Right cardiac atrium (tissue), 5 donors: ENCODE data around the gene ZNF785. TPM values are rescaled to one million over a fixed set of nuclear protein-coding genes. Genes with fewer than 3 reads are reported as not detected.
A peak's percentile ranks its signal among the peaks of the same experiment; 100 is the strongest.
"Not testable (repeated sequence)": the region's sequence is repeated elsewhere in the genome, so short reads cannot be mapped to it uniquely, and the experiment has no call there.

Source experiments
- ATAC-seq, 2 donors: fragments of 200-7000 bp; cut with Tn5 transposase; one replicate each; pipeline versions ENCODE4 v1.8.0 to v1.9.1; 2020; ENCODE audit warnings: moderate library complexity in 2 of 2, mild to moderate bottlenecking in 1 of 2
- DNase-seq, 3 donors: peaks; one replicate each; pipeline ENCODE4 v3.0.0-alpha.2; 2020
- H3K27ac ChIP-seq: one replicate; pipeline ENCODE4 v1.5.1; 2013; ENCODE audit warnings: mild to moderate bottlenecking, low read length, control low read depth, moderate library complexity
- H3K27me3 ChIP-seq: one replicate; pipeline ENCODE4 v1.6.1; 2013; ENCODE audit not compliant: control insufficient read depth, insufficient read depth
- H3K4me1 ChIP-seq: one replicate; pipeline ENCODE4 v1.6.1; 2013; ENCODE audit warnings: low read length; ENCODE audit not compliant: control insufficient read depth, insufficient read depth
- H3K4me3 ChIP-seq: one replicate; pipeline ENCODE4 v1.5.1; 2013; ENCODE audit warnings: low read length, control low read depth
- H3K9me3 ChIP-seq: one replicate; pipeline ENCODE4 v1.6.1; 2013; ENCODE audit warnings: low read length; ENCODE audit not compliant: control insufficient read depth
- WGBS: extraction: QIAGEN DNeasy Blood & Tissue Kit; methylation state at CpG from one replicate; pipeline ENCODE4 v1.1.7; 2013; 5-methylcytosine and 5-hydroxymethylcytosine counted together
- intact Hi-C, 4 donors: fragments of 100-400 bp; cut with DNase I; formaldehyde crosslinking; loops; one replicate each; pipeline versions ENCODE4 v1.11.0 to v1.14.0; 2022 to 2023
- polyA plus RNA-seq: library from polyadenylated mRNA; stranded (reverse); fragments of 200-250 nt; gene quantifications from one replicate; pipeline ENCODE4 v1.2.3, GENCODE V29; 2013
- total RNA-seq, 4 donors: library from RNA; stranded (reverse); fragmentation: NEBNext Ultra II Directional; extraction: Animal tissue kit (Norgen Biotek cat#: 25700); gene quantifications; one replicate each; pipeline ENCODE4 v1.2.1, GENCODE V29; 2021
- donor health status: healthy with polysubstance abuse.
- donor health status: DM: no; HTN: yes; CAD: no.
- donor health status: DM: no; HTN: no; CAD: no.
- donor health status: DM: no; HTN: yes; CAD: no; lungs with severe emphysema.
- donor health status: DM: yes; HTN: yes; CAD: no.

The ZNF785 gene
- total and polyA plus RNA-seq, 5 donors, result 4.3 to 9.7 (median 9.0) TPM

DNA sequence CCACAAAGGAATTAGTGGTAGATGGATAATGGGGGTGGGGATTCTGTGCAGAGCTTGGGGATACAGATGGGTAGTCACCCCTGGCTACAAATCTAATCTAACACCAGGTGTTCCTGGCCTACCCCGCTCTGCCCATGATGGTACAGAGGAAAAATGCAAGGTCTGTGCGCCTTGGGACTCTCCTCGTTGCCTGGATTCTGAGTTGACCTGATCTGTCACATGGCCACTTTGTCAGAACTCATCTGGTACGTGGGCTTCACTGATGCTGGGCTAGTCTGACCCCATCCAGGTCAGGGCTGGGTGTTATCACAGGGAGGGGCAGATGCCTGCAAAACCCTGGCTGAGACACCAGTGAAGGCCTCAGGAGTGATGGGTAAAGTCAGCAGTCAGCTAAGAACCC lies 32.5 kb downstream of the ZNF785 start:
- no peak overlapping the region for H3K4me3 ChIP-seq
- ATAC-seq, result no peak
- peak overlapping the region; percentile 23 for H3K27ac ChIP-seq
- peaks cover 8% of the 10 kb centered on the region for H3K4me1 ChIP-seq
- no peaks in the 10 kb centered on the region for H3K9me3 ChIP-seq
- DNase-seq, result peak in 1 of 3 donors; percentile 21
- no peaks in the 10 kb centered on the region for H3K27me3 ChIP-seq
- intact Hi-C loops, result no loop called here
- WGBS, result 73% methylated on average over 4 of the region's 4 CpGs

- ATAC-seq, result no peak
- peaks cover 7% of the 10 kb centered on the region for H3K4me1 ChIP-seq
- no peak overlapping the region for H3K27ac ChIP-seq
- 69% methylated on average over 3 of the region's 3 CpGs for WGBS
- no peaks in the 10 kb centered on the region for H3K27me3 ChIP-seq
- no peaks in the 10 kb centered on the region for H3K9me3 ChIP-seq
- peak in 1 of 3 donors; percentile 49 for DNase-seq
- intact Hi-C loops, result no loop called here
- no peak overlapping the region for H3K4me3 ChIP-seq
Observed at GRCh38 chr16:30551781-30552180, 33.7 kb downstream of the ZNF785 start.

GRCh38 chr16:30548416-30549253 lies 36.9 kb downstream of the ZNF785 start:
- 65% methylated on average over 8 of the region's 8 CpGs for WGBS
- H3K4me3 ChIP-seq, result no peak overlapping the region
- no peaks in the 10 kb centered on the region for H3K27me3 ChIP-seq
- DNase-seq (no peak), ATAC-seq (peak in 1 of 2 donors; percentile 20)
- H3K4me1 ChIP-seq, result peaks cover 7% of the 10 kb centered on the region
- H3K27ac ChIP-seq, result peak overlapping the region; percentile 97
- H3K9me3 ChIP-seq, result no peaks in the 10 kb centered on the region
- intact Hi-C loops, result no loop called here

- H3K4me1 ChIP-seq, result peaks cover 5% of the 10 kb centered on the region
- no peaks in the 10 kb centered on the region for H3K9me3 ChIP-seq
- DNase-seq, result peak in 1 of 3 donors; percentile 14
- no peak for ATAC-seq
- H3K4me3 ChIP-seq, result no peak overlapping the region
- intact Hi-C loops, result no loop called here
- 70% methylated on average over 8 of the region's 8 CpGs for WGBS
- no peaks in the 10 kb centered on the region for H3K27me3 ChIP-seq
- no peak overlapping the region for H3K27ac ChIP-seq
Observed at GRCh38 chr16:30546115-30546514, 39.4 kb downstream of the ZNF785 start.

- H3K4me1 ChIP-seq, result peaks cover 2% of the 10 kb centered on the region
- WGBS, result 78% methylated on average over 5 of the region's 5 CpGs
- intact Hi-C loops, result no loop called here
- no peak overlapping the region for H3K27ac ChIP-seq
- no peaks in the 10 kb centered on the region for H3K27me3 ChIP-seq
- DNase-seq (no peak), ATAC-seq (no peak)
- H3K4me3 ChIP-seq, result no peak overlapping the region
- no peaks in the 10 kb centered on the region for H3K9me3 ChIP-seq
Observed at GRCh38 chr16:30543067-30543466, 42.4 kb downstream of the ZNF785 start.

- ATAC-seq (peak in 1 of 2 donors; percentile 34), DNase-seq (no peak)
- WGBS, result 47% methylated on average over 10 of the region's 10 CpGs
- Histone ChIP-seq H3K27me3 (no peaks in the 10 kb centered on the region), H3K9me3 (no peaks in the 10 kb centered on the region), H3K27ac (no peak overlapping the region), H3K4me3 (no peak overlapping the region), H3K4me1 (no peaks in the 10 kb centered on the region)
- intact Hi-C loops, result no loop called here
Observed at GRCh38 chr16:30541502-30542329, 43.8 kb downstream of the ZNF785 start.

GRCh38 chr16:30540916-30541464 lies 44.5 kb downstream of the ZNF785 start:
- intact Hi-C loops, H3K4me3 ChIP-seq, H3K27ac ChIP-seq, H3K27me3 ChIP-seq, H3K9me3 ChIP-seq, H3K4me1 ChIP-seq, ATAC-seq: not testable (repeated sequence)
- peak in 1 of 3 donors; percentile 5 for DNase-seq
- 61% methylated on average over 9 of the region's 9 CpGs for WGBS

DNA sequence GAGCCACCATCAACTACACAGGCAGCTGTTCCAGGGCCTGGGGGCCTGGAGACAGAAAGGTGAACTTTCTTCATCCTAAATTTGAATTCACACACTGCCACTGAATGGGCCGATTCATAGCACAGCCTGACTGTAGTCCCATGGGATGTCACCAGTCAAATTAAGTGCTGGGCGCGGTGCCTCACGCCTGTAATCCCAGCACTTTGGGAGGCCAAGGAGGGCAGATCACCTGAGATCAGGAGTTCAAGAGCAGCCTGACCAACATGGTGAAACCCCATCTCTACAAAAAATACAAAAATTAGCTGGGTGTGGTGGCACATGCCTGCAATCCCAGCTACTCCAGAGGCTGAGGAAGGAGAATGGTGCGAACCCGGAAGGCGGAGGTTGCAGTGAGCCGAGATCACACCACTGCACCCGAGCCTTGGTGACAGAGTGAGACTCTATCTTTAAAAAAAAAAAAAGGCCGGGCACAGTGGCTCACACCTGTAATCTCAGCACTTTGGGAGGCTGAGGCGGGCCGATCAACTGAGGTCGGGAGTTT lies 45.4 kb downstream of the ZNF785 start:
- not testable (repeated sequence) for H3K27me3 ChIP-seq, H3K4me1 ChIP-seq, H3K9me3 ChIP-seq, H3K4me3 ChIP-seq, ATAC-seq
- H3K27ac ChIP-seq, result peak overlapping the region; percentile 80
- 87% methylated on average over 13 of the region's 13 CpGs for WGBS
- DNase-seq, result peak in 1 of 3 donors; percentile 13
- intact Hi-C loops, result loop anchor here in 2 of 4 donors (10.0 kb wide), 2 partner anchors 45 to 95 kb away; partner anchors contain the start of genes SEPHS2 (in 1 of the 2) and ZNF785 (in 1 of the 2)

- Histone ChIP-seq H3K4me1 (peaks cover 2% of the 10 kb centered on the region), H3K9me3 (no peaks in the 10 kb centered on the region), H3K27me3 (no peaks in the 10 kb centered on the region), H3K27ac (peak overlapping the region; percentile 80), H3K4me3 (no peak overlapping the region)
- 67% methylated on average over 8 of the region's 8 CpGs for WGBS
- intact Hi-C loops, result loop anchor here in 2 of 4 donors (10.0 kb wide), 2 partner anchors 46 to 94 kb away; partner anchors contain the start of genes SEPHS2 (in 1 of the 2) and ZNF785 (in 1 of the 2)
- ATAC-seq (peak; percentile 40 to 60), DNase-seq (peak; percentile 32 to 73 (median 64))
Observed at GRCh38 chr16:30539000-30539964, 46.2 kb downstream of the ZNF785 start.
